HL-60/S4 treated with phorbol 12-myristate 13-acetate at 8.2 ng/mL for 4 days and 3 days (cell line): ENCODE results near the gene TEX44.

ENCODE experiments used
- in situ Hi-C: fragments of 300-500 bp; cut with MboI; formaldehyde crosslinking; loops from 2 replicates; pipeline ENCODE4 v1.15.0; 2022; ENCODE audit warnings: low sequenced_read_pairs

The TEX44 gene

DNA sequence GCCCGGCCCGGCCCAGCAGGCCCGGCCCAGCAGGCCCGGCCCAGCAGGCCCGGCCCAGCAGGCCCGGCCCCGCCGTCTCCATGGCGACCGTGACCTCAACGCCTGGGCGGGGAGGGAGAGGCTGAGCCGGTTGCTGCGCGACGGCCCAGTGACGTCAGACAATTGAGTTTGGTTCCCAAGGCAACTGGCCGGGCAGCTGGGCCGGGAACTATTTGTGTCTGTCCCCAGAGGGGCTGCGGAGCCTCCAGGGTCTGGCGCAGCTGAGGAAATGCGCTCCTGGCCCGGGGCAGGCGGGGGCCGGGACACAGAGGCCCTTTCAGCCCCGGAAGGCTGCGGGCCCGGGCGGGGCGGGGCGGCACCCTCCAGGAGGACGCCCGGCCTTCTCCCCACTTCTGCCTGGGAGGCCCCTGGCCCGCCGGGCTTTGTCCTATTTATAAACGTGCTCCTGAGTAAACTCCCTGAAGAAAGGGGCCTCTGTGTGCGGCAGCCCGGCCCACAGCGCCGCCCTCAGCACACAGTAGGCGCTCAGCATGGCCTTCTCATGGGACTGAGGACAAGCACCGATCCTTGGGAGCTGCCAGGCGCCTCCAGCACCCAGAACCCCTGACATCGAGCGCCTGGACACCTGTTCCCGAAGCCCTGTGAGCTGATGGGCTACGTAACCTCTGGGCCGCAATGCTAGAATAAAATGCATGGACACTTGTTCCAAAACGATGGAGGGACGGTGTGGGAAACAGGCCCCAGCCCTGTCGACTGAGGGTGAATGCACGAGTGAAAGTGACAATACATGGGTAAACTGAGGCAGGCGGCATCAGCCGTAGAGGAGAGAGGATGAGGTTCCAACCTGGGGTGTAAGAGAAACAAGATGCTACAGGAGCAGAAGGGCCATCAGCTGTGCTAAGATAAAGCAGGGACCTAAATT lies 12.3 kb downstream of the TEX44 start:
- in situ Hi-C loops: no loop called here

DNA sequence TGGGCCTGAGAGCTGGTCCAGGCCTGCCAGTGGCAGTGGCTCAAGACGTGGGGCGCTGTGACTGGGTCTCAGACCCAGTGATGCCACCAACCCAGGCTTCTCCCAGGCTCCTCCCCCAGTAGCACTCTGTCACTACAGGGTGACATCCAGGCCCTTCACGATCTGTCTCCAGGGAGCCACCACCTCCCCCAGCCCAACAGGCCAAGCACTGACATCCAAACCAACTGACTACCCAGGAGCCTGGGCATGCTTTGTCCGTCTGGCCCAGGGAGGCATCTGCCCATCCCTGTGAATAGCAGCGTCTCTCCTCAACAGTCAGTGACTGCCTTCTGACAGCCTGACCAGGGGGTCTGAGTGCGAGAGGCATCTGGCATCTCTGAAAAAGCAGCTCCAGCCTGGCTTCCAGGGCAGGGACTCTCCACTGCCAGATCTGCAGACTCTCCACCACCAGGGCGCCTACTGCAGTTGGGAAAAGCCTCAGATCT lies 13.0 kb downstream of the TEX44 start:
- in situ Hi-C loops: no loop called here

DNA sequence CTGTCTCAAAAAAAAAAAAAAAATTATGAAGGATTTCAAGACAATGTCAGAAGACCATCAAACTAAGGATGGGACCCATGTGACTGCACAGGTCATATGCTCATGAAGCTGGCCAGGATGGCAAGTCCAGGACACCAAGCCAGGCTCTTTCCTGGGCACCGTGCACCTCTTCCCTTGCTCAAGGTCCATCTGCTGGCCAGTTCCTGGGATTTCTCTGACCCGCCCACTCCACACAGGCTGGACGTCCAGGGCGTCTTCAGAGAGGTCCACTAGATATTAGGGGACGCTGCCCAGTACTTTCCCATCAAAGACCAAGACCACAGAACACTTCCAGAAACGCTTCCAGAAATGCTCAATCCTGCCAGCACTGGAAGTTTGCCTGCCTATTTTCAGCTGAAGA lies 14.3 kb downstream of the TEX44 start:
- in situ Hi-C loops: no loop called here

DNA sequence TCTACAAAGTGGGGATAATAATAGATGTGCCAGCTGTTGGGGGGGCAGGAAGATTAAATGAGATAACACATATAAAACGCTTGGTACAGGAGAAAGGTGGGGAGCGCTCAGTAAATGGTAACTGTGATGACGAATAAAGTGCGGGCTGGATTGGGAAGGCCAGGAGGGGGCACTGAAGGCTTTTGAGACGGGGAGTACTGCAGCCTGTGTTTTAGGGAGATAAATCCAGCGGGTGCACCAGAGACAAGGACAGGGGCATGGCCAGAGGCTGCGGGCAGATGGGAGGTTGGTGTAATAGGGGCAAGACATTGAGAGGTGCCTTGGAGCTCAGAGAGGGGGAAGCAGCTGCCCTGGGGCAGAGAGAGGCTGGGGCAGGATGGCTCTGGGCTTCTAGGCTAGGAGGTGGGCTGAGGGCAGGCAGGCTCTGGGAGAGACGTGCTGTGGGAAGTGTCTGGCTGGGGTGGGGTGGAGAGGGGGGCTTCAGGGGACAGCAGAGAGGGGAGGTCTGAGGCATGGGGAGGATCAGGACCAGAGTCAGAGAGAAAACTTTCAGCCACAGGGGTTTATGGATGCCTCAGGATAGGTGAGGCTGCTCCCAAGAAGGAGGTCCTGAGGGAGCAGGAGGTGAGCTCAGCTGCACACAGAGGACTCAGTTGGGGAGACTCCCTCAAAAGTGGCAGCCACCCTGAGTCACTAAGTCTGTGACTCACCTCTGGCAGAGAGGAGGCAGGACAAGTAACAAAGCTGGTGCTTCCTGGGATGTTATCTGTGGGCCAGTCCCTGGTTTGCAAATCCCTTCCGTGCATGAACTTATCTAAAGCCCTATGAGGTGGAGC lies 18.8 kb downstream of the TEX44 start:
- in situ Hi-C loops: loop anchor here (10.0 kb wide), 1 partner anchor 103 kb away; no protein-coding TSS in a partner anchor

- in situ Hi-C loops: loop anchor here (10.0 kb wide), 1 partner anchor 103 kb away; no protein-coding TSS in a partner anchor
Observed at GRCh38 chr2:231612109-231612455, 19.4 kb downstream of the TEX44 start.

GRCh38 chr2:231612456-231613330 lies 20.0 kb downstream of the TEX44 start:
- in situ Hi-C loops: loop anchor here (10.0 kb wide), 1 partner anchor 102 kb away; no protein-coding TSS in a partner anchor

- in situ Hi-C loops: loop anchor here (10.0 kb wide), 1 partner anchor 102 kb away; no protein-coding TSS in a partner anchor
Observed at GRCh38 chr2:231613331-231613662, 20.6 kb downstream of the TEX44 start.

- in situ Hi-C loops: loop anchor here (10.0 kb wide), 1 partner anchor 101 kb away; no protein-coding TSS in a partner anchor
Observed at GRCh38 chr2:231613663-231614558, 21.2 kb downstream of the TEX44 start.

DNA sequence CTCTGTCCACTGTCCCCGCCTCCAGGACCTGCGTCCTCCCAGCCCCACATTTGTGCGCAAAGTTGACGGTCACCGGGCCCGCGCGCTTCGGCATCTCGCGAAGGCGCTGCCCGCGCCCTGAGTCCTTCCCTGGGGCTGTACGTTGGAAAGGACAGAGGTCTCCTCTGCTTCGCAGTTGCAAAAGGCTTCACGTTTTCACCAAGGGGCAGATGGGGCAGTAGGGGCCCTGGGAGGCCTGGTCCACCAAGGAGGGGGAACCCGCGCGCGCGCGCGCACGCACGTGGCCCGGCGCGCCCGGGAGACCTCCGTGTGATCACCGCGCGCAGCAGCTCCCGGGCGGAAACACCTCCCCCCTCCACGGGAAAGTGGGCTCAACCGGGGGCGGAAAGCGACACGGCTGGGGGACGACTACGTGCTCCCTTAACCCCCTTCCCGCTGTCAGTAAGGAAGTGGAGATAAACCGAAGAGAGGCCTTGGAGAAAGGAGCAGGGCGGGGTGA lies 21.9 kb downstream of the TEX44 start:
- in situ Hi-C loops: loop anchor here (10.0 kb wide), 1 partner anchor 100 kb away; no protein-coding TSS in a partner anchor

DNA sequence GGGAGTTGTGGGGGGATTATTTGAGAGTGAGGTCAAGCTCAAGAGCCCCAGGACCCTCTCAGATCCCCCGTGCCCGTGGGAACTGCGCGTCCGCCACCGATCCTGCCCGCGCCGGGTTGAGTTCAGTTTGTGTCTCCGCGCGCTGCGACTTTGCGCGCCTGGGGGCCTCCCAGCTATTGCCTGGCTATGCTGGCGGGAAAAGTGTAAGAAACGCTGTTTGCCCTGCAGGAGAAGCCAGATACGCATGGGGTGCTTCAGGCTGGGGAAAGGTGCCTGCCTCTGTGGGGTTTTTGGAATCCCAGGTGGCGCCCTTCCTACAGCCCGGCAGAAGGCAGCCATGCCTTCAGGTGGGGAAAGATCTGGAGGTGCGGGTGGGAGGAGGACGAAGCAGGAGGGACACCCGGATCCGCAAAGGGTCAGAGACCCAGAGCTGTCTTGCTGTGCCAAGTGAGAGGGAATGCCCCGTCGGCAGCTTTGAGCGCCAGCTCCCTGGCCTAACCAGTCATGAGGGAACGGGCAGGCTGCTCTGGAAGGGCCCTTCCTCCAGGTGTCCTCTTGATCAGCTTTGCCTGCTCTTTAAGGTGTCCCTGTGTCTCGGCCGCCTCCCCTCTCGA lies 22.5 kb downstream of the TEX44 start:
- in situ Hi-C loops: loop anchor here (10.0 kb wide), 1 partner anchor 100 kb away; no protein-coding TSS in a partner anchor

DNA sequence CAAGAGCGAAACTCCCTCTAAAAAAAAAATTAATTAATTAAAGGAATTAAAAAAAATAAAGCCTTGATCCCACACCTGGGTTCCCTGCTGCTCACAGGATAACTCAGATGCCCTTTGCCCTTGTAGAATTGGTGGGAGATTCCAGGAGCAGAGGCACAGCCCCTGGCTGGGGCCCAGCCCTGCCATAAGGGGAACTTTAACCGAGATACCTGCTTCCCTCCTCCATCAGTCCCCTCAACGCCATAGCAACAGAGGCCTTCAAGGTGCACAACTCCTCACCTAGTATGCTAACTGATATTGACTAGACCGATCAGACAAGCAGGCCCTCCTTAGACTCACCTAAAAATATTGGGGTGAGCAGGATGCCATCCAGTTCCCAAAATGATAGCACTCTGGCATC lies 23.6 kb downstream of the TEX44 start:
- in situ Hi-C loops: loop anchor here (10.0 kb wide), 1 partner anchor 99 kb away; no protein-coding TSS in a partner anchor

DNA sequence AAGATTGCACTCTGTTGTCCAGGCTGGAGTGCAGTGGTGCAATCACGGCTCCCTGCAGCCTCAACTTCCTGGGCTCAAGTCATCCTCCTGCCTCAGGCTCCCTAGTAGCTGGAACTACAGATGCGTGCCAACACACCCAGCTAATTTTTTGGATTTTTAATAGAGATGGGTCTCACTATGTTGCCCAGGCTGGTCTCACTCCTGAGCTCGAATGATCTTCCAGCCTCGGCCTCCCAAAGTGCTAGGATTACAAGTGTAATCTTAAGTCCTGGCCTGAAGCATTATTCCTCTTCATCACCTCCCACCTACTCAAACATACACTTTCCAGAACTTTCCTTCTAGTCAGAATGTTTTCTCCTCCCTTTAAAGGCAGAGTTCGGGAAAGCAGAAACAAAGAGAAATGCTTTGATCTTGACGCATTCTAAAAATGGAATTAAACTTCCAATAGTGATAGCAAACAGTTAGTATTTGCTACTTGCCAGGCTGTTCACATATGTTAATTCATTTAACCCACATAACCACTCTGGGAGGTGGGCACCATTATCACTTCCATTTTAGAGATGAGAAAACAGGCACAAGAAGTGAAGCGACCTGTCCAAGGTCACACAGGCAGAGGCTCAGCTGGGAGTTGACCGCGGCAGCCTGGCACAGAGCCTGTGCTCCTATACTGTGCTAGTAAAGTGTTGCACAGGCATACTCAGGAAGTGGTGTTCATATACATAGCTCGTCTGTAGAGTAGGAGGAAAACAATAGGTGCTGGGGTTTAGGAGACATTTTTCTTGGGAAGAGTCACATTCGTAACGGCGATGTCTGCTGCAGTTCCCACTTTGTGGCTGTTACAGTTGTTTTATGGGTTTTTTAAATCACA lies 24.6 kb downstream of the TEX44 start:
- in situ Hi-C loops: loop anchor here (10.0 kb wide), 1 partner anchor 98 kb away; no protein-coding TSS in a partner anchor

DNA sequence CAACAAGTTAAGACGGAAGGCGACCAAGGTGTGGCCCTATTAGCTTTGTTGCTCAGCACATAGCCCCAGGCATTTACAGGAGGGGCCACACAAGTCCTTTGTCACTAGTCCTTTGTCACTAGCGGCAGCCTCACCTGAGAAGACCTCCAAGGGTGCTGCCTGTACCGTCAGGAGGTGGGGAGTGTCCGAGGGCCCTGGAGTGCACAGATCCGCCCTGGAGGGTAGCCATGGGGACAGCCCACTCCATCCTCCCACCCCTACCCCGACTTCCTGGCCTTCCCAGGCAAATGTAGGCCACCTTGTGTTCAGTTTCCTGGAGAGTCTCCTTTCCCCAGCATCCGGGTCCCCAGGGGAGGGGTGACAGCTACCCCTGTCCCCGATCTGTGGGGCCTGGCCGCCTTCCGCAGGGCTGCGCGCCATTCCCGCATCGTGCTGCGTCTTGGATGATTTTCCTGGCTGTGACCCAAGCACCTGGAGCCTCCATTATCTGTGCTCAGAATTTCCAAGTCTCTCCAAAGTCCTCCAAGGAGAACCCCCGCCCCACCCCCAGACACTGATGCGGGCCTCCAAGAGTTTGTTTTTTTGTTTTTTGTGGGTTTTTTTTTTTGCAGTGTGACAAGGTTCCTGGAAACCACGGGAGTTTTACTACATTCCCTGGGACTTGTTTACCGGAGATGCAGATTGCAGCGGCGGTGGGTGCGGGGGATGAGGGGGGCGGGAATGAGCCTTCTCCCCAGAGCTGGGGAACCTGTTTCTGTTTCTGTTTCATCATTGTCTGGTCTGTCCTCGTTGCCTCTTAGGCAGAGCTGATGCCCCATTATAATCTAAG lies 28.6 kb downstream of the TEX44 start:
- in situ Hi-C loops: no loop called here

GRCh38 chr2:231622963-231623362 lies 30.3 kb downstream of the TEX44 start:
- in situ Hi-C loops: no loop called here

- in situ Hi-C loops: no loop called here
Observed at GRCh38 chr2:231626449-231626848, 33.8 kb downstream of the TEX44 start.

DNA sequence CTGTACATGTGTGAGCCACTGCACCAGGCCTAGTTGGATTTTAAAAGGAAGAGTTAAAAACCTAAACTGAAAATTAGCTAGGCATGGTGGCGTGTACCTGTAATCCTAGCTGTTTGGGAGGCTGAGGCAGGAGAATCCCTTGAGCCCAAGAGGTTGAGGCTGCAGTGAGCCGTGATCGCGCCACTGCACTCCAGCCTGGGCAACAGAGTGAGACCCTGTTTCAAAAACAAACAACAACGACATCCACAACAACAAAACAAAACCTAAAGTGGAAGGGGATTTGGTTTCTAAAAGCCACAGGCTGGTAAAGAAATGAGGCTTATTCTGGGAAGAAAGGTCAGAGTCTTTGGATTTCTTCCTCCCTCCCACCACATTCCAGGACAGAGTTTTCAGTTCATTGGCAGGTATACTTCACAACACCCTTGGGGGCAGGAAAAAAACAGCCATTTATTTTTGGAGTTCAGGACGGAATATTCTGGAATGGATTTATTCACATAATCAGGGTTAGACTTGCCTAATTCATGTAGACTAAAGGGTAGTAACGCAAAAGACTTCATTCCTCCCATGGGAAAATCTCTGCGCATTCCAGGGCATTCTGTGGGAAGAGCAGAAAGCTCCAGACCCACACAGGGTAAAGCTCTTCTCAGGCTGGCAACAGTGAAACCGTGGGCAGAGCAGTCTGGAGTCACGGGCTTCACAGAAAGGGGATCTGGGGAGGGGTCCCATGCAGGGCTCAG lies 34.9 kb downstream of the TEX44 start:
- in situ Hi-C loops: no loop called here
